GM18868 (cell line): Measurements from ENCODE around the gene KIF12.
"Not testable (repeated sequence)": the region's sequence is repeated elsewhere in the genome, so short reads cannot be mapped to it uniquely, and the experiment has no call there.

ENCODE experiments used
- ATAC-seq: cut with Tn5 transposase; IDR thresholded peaks from one replicate; pipeline ENCODE4 v1.9.1; 2021; ENCODE audit warnings: mild to moderate bottlenecking, moderate library complexity; ENCODE audit not compliant: unreplicated experiment

KIF12 gene

DNA sequence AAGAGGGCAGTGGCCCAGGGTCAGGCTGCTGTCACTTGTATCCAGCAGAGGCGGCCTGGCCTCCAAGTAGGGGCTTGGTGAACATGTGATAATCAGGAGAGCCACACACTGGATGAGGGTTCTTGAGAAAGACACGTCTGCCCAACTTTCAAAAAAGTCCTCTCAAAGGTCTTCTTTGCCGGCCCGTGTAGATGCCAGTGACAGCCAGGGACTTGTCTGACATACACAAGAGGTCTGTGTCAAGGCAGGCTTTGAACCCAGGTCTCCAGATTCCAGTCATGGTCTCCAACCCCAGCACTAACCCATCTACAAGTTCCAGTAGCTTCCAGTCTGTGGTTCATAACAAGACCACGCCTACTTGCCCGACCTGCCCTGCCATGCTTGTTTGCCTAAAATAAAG is 13.1 kb downstream of the KIF12 start:
- no peak for ATAC-seq

DNA sequence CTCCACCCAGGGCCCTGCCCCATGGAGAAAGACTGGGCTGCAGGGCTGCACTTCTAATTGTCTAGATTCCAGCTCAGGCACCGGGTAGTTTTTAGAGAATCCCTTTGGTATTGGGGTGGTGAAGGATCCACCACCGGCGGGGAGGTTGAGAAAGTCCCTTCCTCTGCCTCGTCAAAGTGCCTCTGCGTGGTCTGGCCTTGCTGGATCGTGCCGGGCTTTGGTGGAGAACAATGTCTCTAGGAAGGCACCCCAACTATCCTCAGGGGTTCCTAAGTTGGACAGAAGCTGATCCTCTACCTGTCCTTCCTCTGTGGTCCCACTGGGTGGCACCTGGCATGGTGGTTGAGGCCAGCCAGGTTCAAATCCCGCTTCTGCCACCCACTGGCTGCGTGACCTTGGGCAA is 13.7 kb downstream of the KIF12 start:
- ATAC-seq: no peak

DNA sequence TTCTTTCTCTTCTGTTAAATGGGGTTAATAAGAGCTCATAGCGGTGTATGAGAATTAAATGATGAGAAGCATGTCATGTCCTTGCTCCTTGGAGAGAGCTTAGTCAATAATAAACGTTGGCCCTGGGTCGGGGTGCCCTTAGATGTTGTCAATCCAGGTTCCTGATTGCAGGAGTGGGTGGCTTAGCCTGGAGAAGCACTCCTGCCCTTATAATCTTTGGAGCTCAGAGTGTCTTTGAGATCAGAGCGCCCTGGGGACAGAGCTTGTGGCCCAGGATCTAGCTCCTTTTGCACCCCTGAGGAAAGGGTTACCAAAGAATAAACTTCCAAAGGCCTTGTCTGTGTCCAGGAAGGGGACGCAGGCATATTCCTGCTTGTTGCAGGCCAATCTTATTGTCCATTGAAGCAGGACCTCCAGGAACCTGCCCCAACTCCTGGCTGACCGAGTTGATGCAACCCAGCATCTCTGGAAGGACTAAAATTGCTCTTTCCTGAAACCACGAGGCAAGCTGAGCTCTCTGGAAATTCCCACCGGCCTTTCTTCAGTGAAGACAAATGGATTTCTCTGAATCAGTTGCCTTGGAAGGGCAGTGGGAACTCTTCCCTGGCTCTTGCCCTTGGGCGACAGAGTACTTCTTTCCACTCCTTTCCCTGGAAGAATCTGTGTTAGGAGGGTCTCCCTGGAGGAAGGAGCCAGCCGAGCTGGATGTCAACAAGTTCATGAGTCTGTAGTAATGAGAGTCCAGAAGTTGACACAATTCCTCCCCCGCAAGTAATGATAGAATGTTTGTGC is 14.6 kb downstream of the KIF12 start:
- ATAC-seq: no peak

DNA sequence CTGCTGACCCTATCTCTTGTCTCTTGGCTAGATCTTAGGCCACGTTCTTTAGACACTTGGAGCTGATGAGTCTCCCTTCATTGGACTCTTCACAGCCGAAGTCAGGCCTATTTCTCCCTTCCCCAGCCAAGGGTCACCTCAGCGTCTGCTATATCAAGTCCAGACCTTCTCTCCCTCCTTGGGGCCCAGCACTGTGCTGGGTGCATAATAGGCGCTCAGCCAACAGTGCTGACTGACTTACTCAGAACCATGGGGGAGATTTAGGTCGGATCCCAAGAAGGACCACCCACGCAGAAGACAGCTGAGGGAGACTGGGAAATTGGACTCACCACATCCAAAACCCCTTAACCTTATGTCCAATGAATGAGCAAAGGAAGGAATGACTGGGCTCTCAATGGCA is 15.4 kb downstream of the KIF12 start:
- ATAC-seq: no peak

DNA sequence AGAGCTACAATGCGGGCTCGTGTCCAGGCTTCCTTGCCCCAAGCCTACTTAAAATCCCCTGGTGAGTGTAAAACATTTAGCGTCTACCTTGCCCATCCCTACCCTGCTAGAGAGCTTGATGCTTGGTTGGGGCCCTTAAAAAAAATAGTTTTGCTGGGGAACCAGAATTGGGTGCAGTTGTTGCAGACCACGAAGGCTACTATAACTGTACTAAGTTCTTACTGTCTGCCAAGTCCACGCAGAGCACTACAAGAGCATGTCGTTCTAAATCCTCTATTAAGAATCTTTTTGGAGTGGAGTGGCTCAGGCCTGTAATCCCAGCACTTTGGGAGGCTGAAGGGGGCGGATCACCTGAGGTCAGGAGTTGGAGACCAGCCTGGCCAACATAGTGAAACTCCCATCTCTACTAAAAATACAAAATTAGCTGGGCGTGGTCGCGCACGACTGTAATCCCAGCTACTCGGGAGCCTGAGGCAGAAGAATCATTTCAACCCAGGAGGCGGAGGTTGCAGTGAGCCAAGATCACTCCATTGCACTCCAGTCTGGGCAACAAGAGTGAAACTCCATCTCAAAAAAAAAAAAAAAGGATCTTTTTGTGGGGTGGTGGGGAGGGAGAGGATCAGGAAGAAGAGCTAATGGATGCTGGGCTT is 16.2 kb downstream of the KIF12 start:
- not testable (repeated sequence) for ATAC-seq

DNA sequence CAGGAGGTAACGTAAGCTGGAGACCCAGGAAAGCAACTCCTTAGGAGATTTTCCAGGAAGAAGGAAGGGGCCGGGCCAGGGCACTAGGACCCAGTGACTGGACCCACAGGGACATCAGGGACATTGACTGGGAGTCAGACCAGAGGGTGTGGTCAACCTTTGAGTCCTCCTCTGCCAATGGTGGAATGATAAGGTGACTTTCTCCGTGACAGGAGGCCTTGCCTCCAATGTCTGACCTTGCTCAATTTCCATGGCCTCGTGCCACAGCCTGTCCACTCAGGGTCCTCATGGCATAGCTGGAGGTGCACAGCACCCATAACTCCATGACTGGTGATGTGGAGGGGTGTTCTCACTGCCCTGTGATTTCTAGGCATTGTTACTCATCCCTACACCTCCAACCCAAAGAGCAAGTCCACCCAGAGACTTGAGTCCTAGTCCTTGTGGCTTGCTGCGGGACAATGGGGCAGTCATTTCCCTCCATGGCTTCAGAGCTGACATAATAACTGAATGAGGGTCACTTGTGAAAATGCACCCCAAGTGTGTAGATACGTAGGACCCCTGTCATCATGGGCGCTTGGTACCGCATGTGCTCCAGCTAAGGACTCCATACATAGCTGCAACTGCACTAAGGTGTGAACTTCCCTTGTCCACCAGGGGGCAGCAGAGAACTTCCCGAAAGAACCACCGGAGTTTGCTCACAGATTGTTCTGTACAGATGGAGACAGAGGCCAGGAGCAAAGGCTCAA is 16.9 kb downstream of the KIF12 start:
- ATAC-seq: peak; percentile 86

DNA sequence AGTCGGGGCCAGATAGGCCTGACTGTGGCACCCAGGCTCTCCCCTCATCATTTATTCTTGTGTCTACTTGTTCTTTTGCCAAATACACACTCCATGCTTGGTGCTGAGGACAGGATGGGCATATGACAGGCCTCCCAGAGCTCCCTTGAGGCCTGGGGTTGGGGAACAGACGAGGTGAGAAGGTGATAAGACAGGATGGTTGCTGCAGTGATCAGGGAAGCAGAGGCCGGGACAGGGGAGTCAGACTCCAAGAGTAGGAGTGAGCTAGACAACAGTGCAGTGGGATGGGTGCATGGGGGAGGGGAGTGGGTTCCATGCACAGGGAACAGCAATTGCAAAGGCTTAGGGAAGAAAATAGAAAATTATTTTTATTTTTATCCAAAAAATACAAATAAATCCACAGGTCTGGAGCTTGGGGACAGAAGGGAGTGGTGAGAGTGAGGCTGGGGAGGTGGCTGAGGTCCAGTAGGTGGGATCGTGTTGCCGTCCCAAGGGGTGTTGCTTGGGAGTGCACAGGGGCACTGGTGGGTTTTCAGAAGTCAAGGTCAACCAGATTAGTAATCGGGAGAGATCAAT is 17.6 kb downstream of the KIF12 start:
- ATAC-seq: no peak

DNA sequence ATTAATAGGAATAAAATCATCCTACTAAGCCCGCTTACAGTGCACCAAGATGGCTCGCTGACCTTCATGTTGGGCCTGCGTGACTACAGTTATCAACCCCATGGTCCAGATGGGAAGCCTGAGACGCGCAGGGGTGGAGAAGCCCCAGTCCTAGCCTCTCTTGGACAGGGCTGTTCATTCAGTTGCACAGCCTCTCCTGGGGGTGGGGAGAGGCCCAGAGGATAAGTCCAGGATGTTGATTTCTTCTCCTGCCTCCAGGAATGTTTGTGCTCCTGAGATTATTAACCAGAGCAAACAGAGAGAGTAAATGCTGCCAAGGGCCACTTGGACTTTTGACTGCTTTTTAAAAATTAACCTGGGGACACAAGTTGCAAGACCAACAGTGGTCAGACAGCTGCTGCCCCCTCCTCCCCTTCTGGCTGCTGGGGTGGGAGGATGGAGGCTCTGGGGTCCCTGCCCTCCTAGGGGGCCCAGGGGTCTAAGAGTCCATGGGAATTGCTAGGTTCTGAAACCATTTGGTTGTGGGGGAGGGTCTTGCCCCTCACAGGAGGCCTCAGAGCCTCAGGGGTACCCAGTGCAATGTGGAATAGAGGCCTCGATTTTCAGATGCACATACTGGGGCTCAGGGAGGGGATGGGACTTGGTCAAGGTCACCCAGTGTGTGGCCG is 18.2 kb downstream of the KIF12 start:
- no peak for ATAC-seq

DNA sequence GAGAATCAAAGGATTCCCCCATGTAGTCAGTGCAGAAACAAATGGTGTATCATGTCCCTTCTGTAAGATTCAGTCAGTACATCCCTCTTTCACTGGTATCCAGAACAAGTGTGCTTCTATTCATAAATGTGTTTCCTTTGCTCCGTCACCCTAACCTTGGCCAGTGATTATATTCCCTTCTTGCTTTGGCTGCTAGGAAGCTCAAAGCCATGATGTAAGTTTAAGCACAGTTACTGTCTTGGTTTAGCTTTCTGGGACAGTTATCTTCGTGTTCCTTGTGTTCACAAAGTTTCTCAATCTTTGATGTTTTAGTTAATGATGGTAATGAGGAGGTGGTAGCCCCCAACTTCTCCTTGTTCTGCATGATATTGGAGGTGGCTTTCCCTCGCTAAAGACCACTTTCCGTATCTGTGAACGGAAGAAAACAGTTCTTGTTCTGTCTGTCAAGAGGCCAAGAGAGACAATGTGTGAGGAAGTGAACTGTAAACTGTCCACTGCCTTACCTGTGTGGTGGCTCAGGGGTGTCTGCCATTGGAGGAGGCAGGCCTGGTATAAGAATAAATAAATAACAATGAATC is 18.8 kb downstream of the KIF12 start:
- no peak for ATAC-seq

DNA sequence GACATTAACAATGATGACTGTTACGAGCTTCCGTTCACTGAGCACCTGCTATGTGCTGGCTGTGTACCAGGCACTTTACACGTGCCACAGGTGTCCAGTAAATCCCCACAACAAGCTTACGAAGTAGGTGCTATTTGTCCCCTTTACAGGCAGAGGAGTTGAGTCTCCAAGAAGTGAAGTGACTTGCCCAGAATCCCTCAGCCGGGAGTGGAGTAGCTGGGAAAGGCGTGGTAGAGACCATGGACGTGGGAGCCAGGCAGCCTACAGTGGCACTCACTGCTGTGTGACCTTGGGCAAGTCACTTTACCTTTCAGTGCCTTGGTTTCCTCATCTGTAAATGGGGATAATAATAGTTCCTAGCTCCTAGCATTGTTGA is 20.3 kb downstream of the KIF12 start:
- ATAC-seq: no peak

DNA sequence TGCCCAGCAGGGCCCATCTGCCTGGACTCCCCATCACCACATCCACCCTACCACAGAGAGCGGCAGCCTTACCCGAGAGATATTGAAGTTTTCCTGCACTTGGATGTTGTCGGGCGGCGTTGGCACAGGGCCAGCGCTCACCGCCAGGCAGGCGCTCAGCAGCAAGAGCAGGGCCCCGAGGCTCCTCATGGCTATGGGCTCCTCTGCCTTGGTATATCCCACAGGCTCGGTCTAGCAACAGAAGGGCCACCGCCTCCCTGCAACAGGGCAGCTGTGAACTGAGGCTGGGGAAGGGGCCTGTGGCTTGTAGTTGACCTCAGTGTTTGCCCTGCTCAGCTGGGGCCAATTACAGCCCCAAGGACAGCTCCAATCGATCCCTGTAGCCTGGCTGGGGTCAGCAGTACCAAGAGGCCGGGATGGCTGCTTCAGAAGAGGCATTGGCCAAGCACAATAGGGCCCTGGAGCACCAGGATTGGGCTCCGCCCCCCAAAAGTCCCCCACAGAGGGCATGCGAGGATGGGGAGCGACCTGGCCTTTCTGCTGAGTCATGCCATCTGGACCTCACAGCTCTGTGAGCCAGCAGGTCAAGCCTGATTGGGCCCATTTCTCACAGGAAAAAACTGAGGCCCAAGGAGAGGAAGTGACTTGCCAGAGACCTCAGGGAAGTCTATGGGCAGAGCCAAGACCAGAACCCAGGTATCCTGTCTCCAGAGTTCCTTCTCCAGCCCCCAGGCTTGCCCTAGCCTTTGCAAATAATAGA is 20.9 kb downstream of the KIF12 start, which contains the start of gene AMBP:
TSS of gene AMBP (minus strand) at position 280 of the 760 bp plus-strand sequence. CDS start at position 189, 91 bp downstream.
- ATAC-seq: no peak

DNA sequence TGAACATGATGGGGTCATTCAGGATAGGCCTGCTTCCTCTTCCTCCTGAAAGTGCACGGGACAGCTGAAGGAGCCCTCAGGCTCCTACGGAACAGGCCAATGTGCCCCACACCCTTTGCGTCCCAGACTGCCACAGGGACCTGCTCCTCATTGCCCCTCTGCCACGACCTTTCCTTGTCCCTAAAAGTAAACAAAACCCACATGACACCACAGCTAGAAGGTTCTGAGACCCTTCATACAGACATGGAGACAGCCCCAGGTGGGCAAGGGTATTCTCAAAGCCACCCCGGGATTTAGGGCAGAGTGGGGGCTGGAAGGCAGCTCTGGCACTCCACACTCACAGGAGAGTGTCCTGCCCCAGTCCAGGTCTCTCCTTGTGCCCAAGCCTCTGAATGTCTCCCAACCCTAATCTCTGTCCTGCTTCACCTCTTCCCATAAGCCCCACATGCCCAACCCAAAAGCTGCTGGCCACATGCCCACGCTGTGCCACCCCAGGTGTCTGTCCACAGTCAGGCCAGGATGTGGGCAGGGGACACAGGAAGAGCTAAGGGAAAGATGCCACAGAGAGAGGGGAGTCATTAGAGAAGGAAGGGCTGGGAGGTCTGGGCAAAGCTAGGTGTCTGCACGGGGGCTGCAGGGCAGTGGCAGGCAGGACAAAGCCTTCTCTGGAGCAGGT is 21.8 kb downstream of the KIF12 start:
- no peak for ATAC-seq

DNA sequence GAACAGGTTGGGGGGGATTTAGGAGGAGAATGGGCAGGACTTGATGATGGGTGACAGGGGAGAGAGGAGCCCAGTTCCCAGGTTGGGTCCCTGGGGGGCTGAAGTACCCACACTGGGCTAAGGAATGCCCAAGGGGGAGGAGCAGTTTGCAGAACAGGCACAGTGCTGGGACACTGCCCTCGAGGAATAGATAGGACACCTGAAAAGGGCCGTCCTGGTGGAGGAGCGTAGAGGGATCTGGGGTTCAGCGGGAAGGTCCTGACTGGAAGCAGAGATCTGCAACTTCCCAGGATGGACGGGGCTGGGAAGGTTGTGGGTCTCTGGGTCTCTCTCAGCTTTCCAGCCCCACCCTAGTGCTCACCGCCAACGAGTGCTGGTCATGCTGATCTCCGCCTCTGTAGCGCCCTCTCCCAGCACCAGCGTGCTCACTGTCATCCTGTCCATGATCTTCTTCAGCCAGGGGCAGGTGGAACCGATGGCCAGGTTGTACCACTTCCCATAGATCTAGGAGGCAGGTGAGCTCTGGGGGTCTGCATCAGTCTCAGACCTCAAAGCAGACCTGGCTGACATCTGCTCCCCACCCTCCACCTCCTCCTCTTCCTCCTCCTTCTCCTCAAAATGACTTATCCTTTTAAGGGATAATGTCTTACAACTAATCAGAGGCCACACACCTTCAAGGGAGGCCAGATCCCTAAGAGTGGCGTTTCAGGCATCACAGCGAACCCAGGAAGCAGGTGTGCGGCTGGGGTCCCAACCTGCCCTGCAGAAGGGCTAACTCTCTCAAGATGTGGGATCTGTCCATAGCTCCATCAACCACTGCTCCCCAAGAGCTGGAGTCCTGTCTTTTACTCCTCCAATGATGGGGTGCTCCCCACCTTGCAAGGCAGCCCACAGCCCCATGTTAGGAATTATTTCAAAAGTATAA is 22.6 kb downstream of the KIF12 start:
- ATAC-seq: no peak

DNA sequence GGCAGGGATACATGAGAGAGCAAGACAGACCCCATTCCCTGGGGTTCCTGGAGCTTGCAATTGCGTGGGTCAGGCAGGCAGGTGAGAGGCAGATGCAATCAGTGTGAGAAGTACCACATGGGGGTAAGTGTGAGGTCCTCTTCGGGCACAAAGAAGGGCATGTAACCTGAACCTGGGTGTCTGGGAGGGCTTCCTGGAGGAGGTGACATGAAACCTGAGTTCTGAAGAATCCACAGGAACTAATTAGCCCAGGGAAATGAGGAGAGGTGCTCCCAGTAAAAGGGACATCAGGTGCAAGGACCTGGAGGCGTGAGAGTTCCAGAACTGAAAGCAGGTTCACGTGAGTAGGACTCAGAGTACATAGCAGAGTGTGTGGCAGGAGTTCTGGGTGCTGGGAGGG is 23.5 kb downstream of the KIF12 start:
- no peak for ATAC-seq

DNA sequence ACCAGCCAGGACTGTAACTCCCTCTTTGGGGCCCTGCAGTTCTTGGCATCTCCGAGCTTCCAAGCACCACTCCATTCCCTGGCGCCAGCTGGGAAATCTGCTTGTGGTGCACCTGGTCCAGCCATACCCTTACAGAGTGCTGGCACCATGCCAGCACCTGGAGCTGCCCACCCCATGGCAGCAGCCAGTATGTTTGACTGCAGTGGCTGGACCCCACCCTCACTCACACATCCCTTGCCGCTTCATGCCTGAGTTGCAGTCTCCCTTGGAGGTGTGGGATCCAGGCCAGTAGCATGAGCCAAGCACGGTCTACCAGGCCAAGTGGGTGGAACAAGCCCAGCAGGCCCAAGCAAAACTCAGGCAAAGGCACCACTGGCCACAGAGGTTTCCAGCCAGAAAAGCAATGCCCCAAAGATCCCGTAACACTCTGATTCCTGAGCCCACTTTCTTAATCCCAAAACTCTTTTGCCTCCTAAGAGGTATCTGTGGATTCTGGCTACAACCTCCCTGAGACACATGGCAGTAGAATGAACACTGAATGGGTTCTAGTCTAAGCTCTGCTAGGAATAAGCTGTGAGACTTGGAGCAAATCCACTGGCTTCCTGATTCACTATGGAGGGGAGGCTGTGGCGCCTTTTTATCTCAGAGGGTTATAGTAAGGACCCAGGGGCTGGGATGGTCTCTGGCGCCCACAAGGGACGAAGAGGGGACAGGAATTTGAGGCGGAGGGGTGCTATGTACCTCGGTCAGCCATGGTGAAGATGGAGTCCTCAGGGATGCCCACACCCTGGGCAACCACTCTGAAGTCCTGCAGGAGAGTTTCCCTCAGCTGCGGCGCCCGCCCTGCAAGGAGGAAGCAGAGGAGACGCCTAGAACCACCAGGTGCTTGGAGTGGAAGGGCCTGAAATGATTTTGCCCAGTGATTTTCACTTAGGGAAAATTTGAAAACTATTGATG is 26.6 kb downstream of the KIF12 start:
- ATAC-seq: no peak

DNA sequence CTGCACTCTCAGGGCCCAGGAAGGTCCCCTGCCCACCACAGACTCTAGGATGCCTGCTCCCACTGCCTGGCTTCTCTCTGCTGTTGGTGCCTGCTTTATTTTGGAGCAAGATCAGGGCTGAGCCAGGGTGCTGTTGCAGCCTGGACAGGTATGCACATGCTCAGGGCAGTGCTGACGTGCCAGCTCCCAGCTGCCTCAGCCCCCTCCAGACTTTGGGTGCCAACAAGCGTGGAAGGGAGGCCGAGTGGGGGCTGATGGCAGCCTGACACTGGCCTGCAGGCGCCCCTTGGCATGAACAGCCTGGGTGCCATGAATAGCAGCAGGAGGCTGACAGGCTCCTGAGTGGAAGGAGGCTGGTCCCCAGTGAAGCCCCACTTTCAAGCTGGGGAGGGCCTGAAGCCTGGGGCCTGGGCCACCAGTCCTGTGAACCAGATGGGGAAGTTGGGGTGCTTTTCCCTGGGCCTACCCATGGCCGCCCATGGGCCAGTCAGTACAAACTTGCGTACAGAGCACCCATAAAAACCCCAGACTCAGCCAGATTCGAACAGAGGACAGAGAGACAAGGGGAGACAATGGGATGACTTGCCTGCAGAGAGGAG is 27.8 kb downstream of the KIF12 start:
- ATAC-seq: no peak
